PC-9 (cell line): Measurements from ENCODE around the gene TMEM150A. TPM values are rescaled to one million over a fixed set of nuclear protein-coding genes. Genes with fewer than 3 reads are reported as not detected.

Source experiments
- BruUV-seq: library from RNA; stranded (reverse); fragments of 400-500 nt; replicated peaks from 2 replicates; lab custom pipeline; 2021; lab: Mats Ljungman, UMichigan
- CTCF ChIA-PET: fragments of 300-600 bp; sonication (Branson Sonifier 250); formaldehyde crosslinking; loops from one replicate; lab custom pipeline; 2022; ENCODE audit warnings: antibody characterized with exemption; lab: Charles Lee
- POLR2A ChIA-PET: fragments of 300-600 bp; sonication (Branson Sonifier 250); formaldehyde crosslinking; loops from one replicate; lab custom pipeline; 2022; ENCODE audit warnings: antibody characterized with exemption; ENCODE audit not compliant: unreplicated experiment; lab: Charles Lee
- DNase-seq, 2 experiments: peaks; one replicate each; pipeline versions ENCODE4 v3.0.0 to v3.0.0-alpha.2; 2015 to 2022; ENCODE audit warnings: mixed read lengths in 1 of 2
- H2AFZ ChIP-seq: fragments of 200-600 bp; sonication (generic); 2 replicates; pipeline ENCODE4 v1.8.1; 2017; ENCODE audit warnings: antibody characterized with exemption
- H3F3A ChIP-seq: fragments of 200-600 bp; sonication (generic); 2 replicates; pipeline ENCODE4 v1.8.1; 2017; ENCODE audit warnings: antibody characterized with exemption, mild to moderate bottlenecking, low read depth; ENCODE audit not compliant: insufficient read depth
- H3K27ac ChIP-seq: fragments of 200-600 bp; sonication (generic); 2 replicates; pipeline ENCODE4 v1.6.1; 2016; ENCODE audit warnings: mixed run types
- H3K27me3 ChIP-seq: fragments of 200-600 bp; sonication (generic); 2 replicates; pipeline ENCODE4 v1.6.1; 2016; ENCODE audit warnings: low read depth, mixed run types; ENCODE audit not compliant: insufficient read depth
- H3K36me3 ChIP-seq: fragments of 200-600 bp; sonication (generic); 2 replicates; pipeline ENCODE4 v1.6.1; 2016; ENCODE audit warnings: low read depth, mixed run types
- H3K4me1 ChIP-seq: fragments of 200-600 bp; sonication (generic); replicated peaks from 2 replicates; pipeline ENCODE4 v1.6.1; 2016; ENCODE audit warnings: mixed run types; ENCODE audit not compliant: insufficient read depth
- H3K4me2 ChIP-seq: fragments of 200-600 bp; sonication (generic); 2 replicates; pipeline ENCODE4 v1.6.1; 2017; ENCODE audit warnings: mixed run types
- H3K4me3 ChIP-seq: fragments of 200-600 bp; sonication (generic); 2 replicates; pipeline ENCODE4 v1.6.1; 2016; ENCODE audit warnings: mixed run types
- H3K79me2 ChIP-seq: fragments of 200-600 bp; sonication (generic); 2 replicates; pipeline ENCODE4 v1.6.1; 2017; ENCODE audit warnings: low read depth, mixed run types
- H3K9me2 ChIP-seq: fragments of 200-600 bp; sonication (generic); 2 replicates; pipeline ENCODE4 v1.8.1; 2017; ENCODE audit warnings: mild to moderate bottlenecking; ENCODE audit not compliant: insufficient read depth
- H3K9me3 ChIP-seq: fragments of 200-600 bp; sonication (generic); 2 replicates; pipeline ENCODE4 v1.8.1; 2016; ENCODE audit warnings: low read depth; ENCODE audit not compliant: insufficient read depth
- H4K20me1 ChIP-seq: fragments of 200-600 bp; sonication (generic); 2 replicates; pipeline ENCODE4 v1.8.1; 2017; ENCODE audit not compliant: insufficient read depth
- EZH2 ChIP-seq: fragments of 200-600 bp; sonication (generic); IDR thresholded peaks from 2 replicates; pipeline ENCODE4 v1.8.0; 2017; ENCODE audit warnings: antibody characterized with exemption, low read depth
- intact Hi-C: fragments of 100-400 bp; cut with micrococcal nuclease; formaldehyde crosslinking; loops from one replicate; pipeline ENCODE4 v1.10.0; 2022; ENCODE audit not compliant: unreplicated experiment
- total RNA-seq: library from RNA; stranded (reverse); gene quantifications from 2 replicates; pipeline ENCODE4 v1.2.3, GENCODE V29; 2021
- TF ChIP-seq, protein P1 (sequence below): fragments of 200-600 bp; sonication (generic); conservative IDR thresholded peaks from 2 replicates; pipeline ENCODE4 v1.6.1; 2017; ENCODE audit warnings: mixed run types, antibody characterized with exemption, mild to moderate bottlenecking, moderate library complexity

The TMEM150A gene
- total RNA-seq, 1 experiment from 2014 or later, result 5.3 TPM

DNA sequence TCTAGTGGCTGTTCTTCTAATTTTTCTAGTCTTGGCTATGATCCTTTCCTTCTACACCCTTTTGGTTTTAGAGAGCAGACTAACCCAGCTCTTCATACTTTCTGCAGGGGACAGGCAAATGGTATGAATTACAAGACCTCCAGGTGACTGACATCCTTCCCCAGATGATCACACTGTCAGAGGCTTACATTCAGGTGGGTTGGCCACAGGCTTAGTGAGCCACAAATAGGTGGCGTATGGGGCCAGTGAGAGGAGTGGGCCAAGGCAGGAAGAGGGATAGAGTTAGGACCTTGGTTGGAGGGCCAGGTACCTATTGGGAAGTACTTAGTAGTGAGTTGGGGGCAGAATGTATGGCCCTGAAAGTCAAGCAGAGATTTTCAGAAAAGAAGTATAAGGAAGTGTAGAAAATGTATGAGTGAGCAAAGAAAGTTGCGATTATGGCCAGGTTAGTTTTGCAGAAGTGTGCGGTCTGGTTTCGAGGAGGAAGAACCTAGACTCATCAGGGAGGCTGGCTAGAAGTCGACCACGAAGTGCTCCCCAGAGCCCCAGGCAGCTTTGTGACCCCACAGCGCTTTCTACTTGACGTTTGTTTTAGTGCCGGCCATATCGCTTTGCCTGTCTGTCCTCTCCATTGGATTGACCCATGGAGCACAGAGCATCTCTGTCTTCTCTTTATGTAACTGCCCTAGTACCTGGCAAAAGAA, 45.5 kb upstream of the TMEM150A start:
- no TSS peak for BruUV-seq
- TF ChIP-seq, protein P1, sequence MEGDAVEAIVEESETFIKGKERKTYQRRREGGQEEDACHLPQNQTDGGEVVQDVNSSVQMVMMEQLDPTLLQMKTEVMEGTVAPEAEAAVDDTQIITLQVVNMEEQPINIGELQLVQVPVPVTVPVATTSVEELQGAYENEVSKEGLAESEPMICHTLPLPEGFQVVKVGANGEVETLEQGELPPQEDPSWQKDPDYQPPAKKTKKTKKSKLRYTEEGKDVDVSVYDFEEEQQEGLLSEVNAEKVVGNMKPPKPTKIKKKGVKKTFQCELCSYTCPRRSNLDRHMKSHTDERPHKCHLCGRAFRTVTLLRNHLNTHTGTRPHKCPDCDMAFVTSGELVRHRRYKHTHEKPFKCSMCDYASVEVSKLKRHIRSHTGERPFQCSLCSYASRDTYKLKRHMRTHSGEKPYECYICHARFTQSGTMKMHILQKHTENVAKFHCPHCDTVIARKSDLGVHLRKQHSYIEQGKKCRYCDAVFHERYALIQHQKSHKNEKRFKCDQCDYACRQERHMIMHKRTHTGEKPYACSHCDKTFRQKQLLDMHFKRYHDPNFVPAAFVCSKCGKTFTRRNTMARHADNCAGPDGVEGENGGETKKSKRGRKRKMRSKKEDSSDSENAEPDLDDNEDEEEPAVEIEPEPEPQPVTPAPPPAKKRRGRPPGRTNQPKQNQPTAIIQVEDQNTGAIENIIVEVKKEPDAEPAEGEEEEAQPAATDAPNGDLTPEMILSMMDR, result no peak
- TF ChIP-seq EZH2, result no peak
- ChIA-PET POLR2A (no interaction called here), CTCF (interaction anchor here (0.6 kb wide), 1 partner anchor 167 kb away, joined by 9 read pairs; no protein-coding TSS in a partner anchor)
- intact Hi-C loops, result no loop called here
- no peaks in the 10 kb centered on the region for H4K20me1 ChIP-seq
- peaks cover 42% of the 10 kb centered on the region for H3K36me3 ChIP-seq
- no peaks in the 10 kb centered on the region for H3K79me2 ChIP-seq
- H2AFZ ChIP-seq, result no peak overlapping the region
- H3K4me3 ChIP-seq, result no peak overlapping the region
- DNase-seq, result no peak
- H3K27me3 ChIP-seq, result no peaks in the 10 kb centered on the region
- H3K9me2 ChIP-seq, result no peaks in the 10 kb centered on the region
- H3K27ac ChIP-seq, result peak overlapping the region; percentile 72
- no peak overlapping the region; the same call in 1 of the 2 replicates for H3K4me2 ChIP-seq
- H3K9me3 ChIP-seq, result no peaks in the 10 kb centered on the region
- H3F3A ChIP-seq, result peaks cover 44% of the 10 kb centered on the region
- peaks cover 27% of the 10 kb centered on the region for H3K4me1 ChIP-seq

DNA sequence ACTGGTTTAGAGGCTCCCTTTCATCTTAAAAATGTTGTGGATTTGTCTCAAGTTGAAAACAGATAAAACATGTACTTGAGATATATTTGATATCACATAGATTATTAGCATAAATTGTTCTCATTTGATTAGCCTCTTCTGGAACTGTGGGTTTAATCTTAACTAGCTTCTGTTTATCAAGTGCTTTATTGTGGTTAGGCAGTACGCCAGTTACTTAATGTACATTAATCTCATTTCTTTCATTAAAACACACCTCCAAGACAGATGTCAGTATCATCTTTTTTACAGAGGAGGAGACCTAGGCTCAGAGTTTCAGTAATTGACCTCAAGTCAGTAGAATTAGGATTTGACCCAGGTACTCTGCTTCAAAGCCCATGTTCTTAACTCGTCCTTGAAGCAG, 43.7 kb upstream of the TMEM150A start:
- Histone ChIP-seq H3K36me3 (peaks cover 53% of the 10 kb centered on the region), H3K9me3 (no peaks in the 10 kb centered on the region), H3K9me2 (no peaks in the 10 kb centered on the region), H3K4me3 (no peak overlapping the region), H3F3A (peaks cover 40% of the 10 kb centered on the region), H3K27ac (no peak overlapping the region), H4K20me1 (no peaks in the 10 kb centered on the region; the same call in 1 of the 2 replicates), H3K4me2 (no peak overlapping the region), H3K4me1 (peaks cover 27% of the 10 kb centered on the region), H2AFZ (no peak overlapping the region), H3K27me3 (no peaks in the 10 kb centered on the region), H3K79me2 (no peaks in the 10 kb centered on the region)
- ChIA-PET CTCF (no interaction called here), POLR2A (no interaction called here)
- no peak for DNase-seq
- no TSS peak for BruUV-seq
- TF ChIP-seq, protein P1, result no peak
- TF ChIP-seq EZH2, result no peak
- intact Hi-C loops, result no loop called here

DNA sequence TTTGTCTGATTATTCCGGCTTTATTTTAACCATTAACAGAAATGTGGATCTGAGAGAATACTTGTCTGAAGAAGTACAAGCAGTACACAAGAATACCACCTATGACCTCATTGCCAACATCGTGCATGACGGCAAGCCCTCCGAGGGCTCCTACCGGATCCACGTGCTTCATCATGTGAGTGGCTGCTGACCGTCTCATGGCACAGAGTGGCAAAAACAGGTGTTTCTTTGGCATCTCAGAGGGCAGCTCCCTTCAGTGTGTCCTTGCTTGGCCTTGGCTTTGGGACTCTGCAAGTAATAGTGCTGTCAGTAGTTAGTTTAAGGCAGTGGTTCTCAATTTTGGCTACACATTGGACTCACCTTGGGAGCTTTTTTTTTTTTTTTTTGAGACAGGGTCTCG, 42.4 kb upstream of the TMEM150A start:
- ChIA-PET CTCF (interaction anchor here (0.6 kb wide), 1 partner anchor 820 kb away, joined by 5 read pairs; no protein-coding TSS in a partner anchor), POLR2A (no interaction called here)
- peaks cover 40% of the 10 kb centered on the region for H3F3A ChIP-seq
- H3K4me2 ChIP-seq, result no peak overlapping the region
- H3K27me3 ChIP-seq, result no peaks in the 10 kb centered on the region
- intact Hi-C loops, result no loop called here
- no peaks in the 10 kb centered on the region for H3K79me2 ChIP-seq
- H2AFZ ChIP-seq, result no peak overlapping the region
- no TSS peak for BruUV-seq
- H3K4me1 ChIP-seq, result peaks cover 20% of the 10 kb centered on the region
- H3K9me3 ChIP-seq, result no peaks in the 10 kb centered on the region
- peaks cover 49% of the 10 kb centered on the region for H3K36me3 ChIP-seq
- DNase-seq, result no peak
- H3K9me2 ChIP-seq, result no peaks in the 10 kb centered on the region
- TF ChIP-seq, protein P1, result no peak
- no peak for TF ChIP-seq EZH2
- H3K4me3 ChIP-seq, result no peak overlapping the region
- H3K27ac ChIP-seq, result no peak overlapping the region
- no peaks in the 10 kb centered on the region; the same call in 1 of the 2 replicates for H4K20me1 ChIP-seq
